GM18867 (cell line): ENCODE results near the gene NHSL2.
"Not testable (repeated sequence)": the region's sequence is repeated elsewhere in the genome, so short reads cannot be mapped to it uniquely, and the experiment has no call there.

Source experiments
- ATAC-seq: cut with Tn5 transposase; IDR thresholded peaks from one replicate; pipeline ENCODE4 v1.9.1; 2021; ENCODE audit warnings: mild to moderate bottlenecking, moderate library complexity; ENCODE audit not compliant: unreplicated experiment

NHSL2 gene

DNA sequence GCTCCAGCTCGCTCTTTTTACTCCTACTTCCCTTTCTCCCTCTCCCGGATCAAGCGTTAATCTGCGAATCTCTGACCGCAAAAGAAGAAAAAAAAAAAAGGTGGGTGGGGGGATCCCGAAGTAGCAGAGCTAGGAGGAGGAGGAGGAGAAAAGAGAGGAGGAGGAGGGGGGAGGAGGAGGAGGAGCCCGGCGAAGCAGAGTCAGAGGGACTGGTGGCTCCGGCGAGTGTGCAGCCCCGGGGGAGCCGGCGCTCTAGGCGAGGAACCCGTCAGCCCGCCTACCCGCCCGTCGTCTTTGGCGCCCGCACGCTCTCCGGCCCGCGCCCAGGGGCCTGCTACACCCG, at the start of gene NHSL2:
TSS of gene NHSL2 (plus strand) at position 203 of the 343 bp plus-strand sequence.
- no peak for ATAC-seq

DNA sequence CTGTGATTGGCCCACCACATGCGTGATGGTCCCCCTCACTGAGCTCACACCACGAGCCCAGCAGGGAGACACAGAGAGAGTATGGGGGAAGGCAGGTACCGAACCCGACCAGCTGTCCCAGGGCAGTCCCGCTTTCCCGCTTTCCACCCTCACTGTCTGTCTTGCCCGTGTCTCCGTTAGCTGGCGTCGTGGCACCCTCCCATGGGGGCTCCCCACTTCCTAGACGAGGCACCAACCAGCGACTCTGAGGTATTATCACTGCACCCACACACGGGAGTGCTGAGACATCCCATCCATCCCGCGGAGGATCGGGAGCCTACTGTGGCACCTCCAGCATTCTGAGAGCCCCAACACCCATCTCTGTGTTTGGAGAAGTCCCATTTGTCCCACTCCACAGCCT, 43.0 kb upstream of the NHSL2 start:
- ATAC-seq = no peak

DNA sequence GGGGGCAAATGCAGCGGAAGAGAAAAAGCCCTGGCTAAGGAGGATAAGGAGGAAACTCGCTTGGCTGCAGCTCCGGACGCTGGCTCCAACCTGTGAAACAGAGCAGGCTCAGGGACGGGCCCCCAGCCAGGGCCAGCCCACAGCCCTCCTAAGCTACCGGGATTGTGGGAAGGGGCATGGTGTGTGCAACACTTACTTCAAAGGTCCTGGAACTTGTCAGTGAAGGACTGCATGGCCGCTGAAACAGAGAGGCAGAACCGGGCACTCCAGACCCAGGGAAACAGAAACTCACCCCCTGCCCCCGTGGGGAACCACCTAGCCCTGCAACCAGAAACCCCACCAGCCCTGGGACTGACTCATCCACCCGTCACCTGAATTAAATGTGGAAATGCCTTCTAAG, 41.1 kb upstream of the NHSL2 start:
- not testable (repeated sequence) for ATAC-seq

DNA sequence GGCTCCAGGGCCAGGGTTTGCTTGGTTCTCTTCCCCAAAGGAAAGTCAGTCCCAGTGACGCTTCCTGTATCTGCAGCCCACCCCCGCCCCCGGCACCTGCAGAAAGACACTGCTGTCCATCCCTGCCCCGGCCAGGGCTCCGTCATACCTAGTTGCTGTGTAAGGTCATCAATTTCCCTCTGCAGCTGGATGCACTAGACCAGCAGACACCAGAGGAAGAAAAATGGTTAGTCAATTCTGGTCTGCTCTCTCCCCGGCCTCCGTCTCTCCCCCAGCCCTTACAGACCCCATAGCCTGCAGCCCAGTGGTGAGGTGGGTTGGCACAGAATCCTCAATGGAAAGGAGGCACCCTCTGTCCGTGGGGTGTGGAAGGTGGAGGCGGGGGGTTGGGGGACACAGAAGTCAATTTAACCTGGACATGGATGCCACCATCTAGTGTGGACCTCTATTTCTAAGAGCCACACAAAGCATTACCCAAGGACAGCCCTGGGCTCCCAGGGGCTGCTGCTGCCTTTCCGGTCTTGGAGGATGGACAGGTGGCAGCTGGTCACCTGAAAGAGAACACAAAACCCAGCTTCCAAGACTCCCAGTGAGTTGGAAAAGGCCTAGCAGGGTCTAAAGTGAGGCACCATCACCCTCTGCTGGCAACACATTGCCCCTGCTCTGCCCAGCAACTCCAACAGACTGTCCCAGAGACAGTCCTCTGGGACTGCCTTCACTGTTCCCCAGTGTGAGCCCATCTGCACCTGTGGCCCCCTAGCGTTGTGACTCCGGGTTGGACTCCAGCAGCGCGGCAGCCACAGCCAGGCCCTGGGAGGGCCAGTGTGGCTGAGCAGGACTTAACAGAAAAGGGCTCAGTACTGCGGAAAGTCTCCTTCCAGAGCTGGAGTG, 40.2 kb upstream of the NHSL2 start:
- ATAC-seq = peak; percentile 43

DNA sequence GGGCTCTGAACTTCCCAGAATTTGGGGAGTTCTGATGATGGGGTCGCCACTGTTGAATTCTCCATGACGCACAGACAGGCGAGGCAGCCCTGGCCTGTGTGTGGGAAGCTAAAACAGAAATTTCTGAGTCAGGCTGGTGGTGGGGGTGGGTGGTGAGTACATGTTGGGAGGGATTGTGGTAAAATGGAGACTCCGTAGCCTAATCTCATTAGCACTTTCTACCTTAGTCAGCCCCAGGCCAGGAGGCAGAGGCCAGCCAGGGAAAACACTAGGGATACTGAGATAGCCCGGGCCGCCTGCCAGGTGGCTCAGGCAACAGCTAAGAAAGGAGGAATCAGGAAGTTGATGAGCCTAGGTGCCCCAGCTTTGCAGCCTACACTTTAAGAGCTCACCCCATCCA, 39.3 kb upstream of the NHSL2 start:
- ATAC-seq = no peak

DNA sequence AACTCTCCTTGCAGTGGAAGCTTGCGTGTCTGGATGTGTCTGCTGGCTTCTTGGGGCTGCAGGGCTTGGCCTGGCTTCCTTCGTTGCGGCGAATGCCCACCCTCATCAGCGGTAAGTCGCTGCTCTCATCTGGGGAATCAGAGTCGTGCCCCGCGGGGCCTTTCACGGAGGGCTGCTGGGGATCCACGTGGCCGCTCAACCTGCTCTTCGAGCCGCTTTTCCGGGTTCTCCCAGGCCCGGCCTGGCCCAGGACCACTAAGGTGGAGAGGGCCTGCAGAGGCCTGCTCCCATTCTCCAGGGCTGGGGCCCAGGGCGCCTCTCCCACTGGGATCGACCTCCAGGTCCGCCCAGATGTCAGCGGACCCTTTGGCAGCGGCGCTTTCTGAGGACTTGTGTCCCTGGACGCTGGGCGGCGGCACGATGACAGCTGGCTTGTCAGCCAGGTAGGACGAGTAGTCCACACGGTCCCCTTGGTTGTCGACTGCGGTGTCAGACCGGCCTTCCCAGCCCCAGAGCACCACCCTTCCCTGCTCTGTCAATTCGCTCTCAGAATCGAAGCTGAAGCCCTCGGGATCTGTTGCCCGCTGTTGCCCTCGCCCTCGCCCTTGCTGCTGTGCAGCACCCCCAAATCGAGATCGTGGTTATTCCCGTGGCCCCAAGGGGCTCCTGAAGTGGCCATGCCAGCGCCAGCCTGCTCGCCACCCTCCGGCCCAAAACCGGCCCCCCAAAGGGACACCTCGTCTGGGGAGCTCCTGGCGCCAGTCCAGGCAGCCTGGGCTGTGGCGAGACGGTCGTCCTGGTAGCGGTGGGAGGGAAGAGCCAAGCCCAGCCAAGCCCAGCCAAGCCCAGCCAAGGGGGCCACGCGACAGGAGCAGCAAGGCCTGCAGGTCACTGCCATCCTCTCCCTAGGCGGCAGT, 37.8 kb upstream of the NHSL2 start:
- no peak for ATAC-seq

DNA sequence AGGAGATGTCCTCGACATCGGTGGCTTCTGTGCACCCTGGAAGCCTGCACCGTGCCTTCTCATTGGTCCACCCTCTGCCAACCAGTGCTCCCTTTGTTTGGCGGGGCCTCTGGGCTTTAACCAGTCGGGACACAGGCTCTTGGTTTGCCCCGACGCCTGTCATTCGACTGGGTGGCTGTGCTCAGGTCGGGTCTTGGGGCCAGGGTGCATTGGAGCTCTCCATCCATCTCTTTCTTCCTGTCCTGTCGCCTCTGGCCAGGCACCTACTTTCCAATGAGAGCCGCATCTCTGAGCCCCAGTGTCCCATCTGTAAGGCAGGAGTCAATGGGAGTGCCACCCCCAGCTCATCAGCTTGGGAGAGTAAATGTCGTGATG, 37.2 kb upstream of the NHSL2 start:
- ATAC-seq = no peak

DNA sequence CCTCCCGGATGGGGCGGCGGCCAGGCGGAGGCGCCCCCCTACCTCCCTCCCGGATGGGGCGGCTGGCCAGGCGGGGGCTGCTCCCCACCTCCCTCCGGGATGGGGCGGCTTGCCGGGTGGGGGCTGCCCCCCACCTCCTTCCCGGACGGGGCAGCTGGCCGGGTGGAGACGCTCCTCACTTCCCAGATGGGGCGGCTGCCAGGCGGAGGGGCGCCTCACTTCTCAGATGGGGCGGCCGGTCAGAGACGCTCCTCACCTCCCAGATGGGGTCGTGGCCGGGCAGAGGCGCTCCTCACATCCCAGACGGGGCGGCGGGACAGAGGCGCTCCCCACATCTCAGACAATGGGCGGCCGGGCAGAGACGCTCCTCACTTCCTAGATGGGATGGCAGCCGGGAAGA, 33.8 kb upstream of the NHSL2 start:
- not testable (repeated sequence) for ATAC-seq

DNA sequence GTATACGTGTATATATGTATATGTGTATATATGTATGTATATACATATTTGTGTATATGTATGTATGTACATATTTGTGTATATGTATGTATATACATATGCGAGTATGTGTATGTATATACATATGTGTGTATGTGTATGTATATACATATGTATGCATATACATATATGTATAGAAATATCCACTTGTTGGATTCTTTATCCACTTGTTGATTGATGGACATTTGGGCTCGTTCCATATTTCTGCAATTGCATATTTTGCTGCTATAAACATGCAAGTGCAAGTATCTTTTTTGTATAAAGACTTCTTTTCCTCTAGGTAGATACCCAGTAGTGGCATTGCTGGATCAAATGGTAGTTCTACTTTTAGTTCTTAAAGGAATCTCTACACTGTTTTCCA, 25.5 kb upstream of the NHSL2 start:
- no peak for ATAC-seq

DNA sequence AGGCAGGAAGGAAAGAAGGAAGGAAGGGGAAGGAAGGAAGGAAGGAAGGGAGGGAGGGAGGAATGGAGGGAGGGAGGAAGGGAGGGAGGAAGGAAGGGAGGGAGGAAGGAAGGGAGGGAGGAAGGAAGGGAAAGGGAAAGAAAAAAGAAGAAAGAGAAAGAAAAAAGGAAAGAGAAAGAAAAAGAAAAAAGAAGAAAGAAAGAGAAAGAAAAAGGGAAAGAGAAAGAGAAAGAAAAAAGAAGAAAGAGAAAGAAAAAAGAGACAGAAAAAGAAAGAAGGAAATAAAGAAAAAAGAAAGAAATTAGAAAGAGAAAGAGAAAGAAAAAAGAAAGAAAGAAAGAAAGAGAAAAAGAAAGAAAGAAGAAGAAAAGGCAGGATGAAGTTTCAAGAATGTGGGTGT, 15.0 kb upstream of the NHSL2 start:
- ATAC-seq = no peak

DNA sequence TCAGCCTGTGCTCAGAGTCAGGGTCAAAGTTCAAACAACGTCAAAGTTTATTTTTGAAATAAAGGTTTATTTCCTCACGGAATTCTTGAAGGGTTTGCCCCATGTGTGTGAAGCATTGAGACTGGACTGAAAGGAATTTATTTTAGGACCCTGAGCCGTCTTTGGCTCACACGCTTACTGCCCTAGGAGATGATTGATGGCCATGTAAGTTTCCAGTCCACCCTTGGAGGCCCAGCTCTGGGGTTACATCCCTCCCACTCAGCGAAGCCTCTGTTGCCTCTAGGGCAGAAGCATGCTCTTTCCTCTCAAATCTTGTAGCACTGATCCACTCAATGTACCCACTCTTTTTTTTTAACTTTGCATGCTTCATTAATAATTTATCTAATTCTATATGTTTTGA, 4.5 kb upstream of the NHSL2 start:
- no peak for ATAC-seq

DNA sequence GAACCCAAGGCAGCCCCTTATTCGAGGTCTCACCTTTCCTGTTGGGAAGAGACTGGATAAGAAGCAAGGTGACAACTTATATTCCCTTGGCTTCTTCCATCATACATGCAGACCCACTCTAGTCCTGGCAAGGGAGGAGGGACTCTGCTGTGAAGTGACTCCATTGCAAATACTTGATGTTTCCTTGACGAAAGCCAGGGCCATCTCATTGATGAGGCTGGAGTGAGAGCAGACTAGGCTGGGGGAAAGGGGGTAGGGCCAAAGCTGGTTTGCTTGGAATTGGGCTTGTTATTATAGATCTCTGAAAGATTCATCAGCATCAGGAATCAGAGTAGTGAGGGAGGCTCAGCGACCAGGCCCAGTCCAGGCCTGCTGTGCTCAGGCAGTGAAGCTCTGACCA, 2.3 kb upstream of the NHSL2 start:
- no peak for ATAC-seq

DNA sequence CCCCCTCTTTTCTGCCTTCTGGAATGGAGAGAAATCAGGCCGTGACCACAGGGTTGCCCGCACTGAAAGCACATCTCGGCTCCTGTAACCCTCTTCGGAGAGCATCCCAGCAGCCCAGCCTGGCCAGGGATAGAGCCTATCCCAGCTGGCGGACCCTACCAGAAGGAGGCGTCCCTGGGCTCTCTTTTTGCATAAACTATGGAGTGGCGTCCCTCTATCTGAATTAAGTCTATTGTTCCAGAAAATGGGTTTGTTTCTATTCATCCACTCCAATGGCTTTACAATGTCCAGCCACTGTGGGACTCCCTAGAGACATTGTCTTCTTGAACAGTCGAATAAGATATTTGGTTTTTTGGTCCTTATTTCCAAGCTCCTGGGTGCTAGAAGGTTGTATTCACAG, 689 bp upstream of the NHSL2 start:
- ATAC-seq = no peak

DNA sequence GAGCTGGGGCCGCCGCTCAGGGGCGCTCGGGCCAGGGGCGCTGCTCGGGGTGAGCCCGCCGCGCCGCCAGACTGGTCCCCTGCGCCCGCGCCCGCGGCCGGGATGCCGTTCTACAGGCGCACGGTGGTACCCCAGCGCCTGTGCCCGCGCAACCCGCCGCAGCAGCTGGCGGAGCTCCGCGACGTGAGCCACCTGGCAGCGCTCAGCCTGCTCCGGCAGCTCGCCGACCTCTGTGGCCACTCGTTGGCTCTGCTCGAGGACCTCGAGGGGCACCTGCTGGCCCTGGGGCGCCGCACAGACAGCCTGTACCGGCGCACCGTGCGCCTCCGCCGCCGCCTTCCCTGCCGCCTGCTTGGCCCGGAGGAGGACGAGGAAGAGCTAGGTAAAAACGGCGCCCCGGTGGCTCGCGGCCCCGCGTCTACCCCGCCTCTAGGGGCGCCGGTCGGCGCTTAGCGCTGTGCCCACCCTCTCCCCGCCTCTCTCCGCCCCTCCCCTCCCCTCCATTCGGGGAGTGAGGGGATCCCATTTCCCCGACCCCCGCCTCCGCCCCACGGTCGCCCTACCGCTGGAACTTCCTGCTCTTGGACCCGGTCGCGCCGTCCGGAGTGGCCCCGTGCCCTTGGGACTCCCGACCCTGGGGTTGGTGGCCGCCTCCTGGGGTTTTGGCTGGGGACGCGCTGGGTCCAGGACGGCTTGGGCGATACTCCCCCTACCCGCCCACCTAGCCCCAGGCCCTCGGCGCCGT, 513 bp downstream of the NHSL2 start:
- no peak for ATAC-seq

DNA sequence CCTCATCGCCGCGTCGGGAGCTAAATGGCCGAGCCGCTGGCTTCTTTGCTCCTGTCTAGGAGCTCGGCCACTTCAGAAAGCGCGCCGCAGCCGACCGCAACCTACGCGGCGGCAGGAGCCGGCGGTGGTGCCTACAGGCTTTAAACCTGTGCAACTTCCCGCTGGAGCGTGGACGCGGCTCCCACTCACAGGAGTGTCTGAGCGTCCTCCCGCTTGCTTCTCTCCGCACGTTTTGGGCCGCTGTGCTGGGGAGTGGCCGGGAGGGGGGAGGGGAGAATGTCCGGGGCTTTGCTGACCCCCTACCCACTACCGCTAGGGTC, 1.0 kb downstream of the NHSL2 start:
- no peak for ATAC-seq

DNA sequence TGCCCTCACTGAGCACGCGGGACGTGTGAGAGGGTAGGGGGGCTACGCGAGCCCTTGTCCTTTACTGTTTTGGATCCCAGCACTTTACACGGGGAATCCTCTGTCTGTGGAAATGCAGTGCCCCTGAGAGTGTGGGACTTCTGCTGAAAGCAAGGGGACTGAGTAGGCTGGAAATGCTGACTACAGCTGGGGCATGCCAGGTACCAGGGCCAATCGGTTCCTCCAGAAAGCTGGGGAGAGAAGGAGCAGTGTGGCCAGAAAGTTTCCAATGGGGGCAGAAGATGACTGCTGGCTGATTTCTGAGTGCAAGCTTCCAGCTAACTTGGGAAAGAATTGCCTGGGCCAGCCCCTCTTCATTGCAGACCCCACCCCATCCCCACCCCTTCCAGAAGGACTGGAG, 1.5 kb downstream of the NHSL2 start:
- no peak for ATAC-seq

DNA sequence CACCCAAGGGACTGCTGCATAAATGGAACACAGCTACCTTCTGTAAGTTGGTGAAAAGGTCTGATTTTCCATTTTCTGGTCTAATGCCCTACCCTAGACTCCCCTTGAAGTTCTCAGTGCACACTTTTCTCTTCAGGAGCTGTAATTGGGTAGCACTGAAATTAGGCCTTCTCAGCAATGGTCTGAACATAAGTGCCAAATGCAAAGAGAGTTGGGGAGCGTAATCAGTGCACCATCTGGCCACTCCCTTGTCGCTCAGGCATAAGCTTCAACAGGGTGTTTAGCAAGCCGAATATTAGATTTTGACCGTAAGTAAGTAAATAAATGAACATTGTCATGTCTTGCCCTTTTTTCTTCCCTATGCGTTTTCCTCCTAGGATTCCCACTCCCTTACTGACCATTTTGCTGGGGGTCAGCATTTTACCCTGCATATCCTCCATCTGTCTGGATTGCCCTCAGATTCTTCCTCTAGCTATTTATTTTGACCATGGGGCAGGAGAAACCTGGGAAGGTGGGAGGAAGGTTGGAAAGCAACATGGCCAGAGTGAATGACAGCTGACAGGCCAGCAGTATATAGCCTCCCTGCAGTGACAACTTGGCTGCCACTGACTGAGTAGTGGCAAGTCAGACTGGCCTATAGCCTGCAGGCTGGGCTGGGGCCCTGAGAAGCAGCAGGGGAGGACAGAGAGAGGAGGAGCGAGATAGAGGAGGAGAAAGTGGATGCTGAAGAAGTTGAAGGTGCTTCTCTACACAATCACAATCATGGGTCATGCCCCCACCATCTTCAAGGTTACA, 2.7 kb downstream of the NHSL2 start:
- no peak for ATAC-seq

DNA sequence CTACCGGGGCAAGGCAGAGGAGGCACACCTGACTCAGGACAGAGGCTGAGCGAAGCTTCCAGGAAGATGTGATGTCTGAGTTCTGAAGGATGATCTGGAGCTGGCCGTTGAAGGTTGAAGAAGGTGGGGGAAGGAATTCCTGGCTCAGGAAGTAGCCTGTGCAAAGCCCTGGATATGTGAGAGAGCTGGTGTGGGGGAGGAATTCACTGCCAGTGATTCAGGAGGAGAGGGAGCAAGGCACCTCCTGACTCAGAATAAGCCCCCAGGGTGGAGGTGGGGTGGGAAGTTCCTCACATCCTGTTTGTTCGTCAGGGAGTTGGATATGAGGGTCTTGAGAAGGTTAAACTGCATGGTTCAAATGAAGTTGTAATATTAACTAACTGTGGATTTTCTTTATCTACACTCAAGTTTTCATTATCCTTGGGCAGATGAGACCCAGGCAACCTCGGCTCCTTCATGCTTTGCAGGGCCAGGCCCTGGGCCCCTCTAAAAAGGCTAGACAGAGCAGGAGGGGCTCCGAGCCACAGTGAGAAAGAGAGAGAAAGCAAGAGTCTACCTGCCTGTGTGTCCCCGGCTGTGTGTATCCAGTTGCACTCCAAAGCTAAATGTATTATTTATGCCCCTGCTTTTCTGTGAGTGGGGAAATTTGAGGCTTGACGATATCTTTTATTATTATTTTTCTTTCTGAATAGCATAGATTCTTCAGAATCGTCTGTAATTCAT, 7.1 kb downstream of the NHSL2 start:
- no peak for ATAC-seq

DNA sequence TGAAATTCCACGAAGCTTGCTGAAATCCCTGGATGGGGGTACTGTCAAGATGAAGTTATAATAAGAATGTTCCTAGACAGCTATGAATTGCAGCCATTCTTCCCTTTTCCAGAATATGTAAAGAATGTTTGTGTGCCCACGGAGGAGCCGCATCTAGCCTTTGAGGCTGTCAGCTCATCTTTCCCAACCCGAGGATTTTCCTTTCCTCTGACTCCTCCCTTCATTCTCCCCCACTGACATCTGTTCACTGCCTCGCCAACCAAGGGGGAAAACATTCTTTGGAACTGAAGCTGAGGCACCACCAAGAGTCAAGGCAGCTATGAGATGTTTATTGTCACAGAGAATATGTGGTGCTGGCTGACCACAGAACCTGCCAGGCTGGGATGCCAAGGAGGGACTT, 8.8 kb downstream of the NHSL2 start:
- no peak for ATAC-seq

DNA sequence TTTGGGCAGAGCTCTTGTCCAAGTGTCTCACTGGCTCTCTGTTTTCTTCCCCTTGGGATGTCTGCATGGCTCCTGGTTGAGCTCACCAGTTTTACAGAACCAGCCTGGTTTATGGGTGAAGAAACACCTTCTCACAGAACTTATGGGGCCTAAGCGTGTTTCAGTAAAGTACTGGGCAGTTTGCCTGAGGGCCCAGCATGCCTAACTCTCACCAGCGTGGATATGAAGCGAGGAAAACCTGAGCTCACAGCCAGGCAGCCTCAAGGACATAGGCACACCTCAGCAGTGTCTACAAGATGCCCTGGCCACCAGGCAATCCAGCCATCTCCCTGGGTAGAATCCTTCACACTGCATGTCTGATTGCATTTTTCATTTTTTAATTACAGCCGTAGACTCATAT, 9.2 kb downstream of the NHSL2 start:
- ATAC-seq = no peak
